Hippocampal formation (tissue), 2 donors: Measurements from ENCODE around the gene TMEM132D.
"Not testable (repeated sequence)": the region's sequence is repeated elsewhere in the genome, so short reads cannot be mapped to it uniquely, and the experiment has no call there.

Experiments used
- DNase-seq, 2 donors: peaks; one replicate each; lab custom pipeline; 2025; lab: John Stamatoyannopoulos, UW

Gene TMEM132D

DNA sequence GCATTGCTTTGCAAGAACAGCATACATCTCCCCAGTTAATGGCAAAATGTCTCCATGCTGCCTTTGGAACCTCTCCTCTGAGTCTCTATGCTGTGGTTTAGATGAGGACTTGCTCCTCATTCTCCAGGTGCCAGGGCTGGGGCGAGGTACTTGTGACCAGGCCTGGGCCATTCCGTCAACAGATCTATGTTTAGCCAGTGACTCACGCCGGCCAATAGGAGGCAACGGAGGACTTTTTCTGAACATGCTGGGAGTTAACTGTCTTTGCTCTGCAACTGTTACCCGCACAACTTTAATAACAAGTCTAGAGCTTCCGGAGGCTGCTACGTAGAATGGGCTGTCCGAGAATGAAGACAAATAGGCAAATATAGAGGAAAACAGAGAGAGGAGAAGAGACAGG, 836.3 kb downstream of the TMEM132D start:
- no peak for DNase-seq

DNA sequence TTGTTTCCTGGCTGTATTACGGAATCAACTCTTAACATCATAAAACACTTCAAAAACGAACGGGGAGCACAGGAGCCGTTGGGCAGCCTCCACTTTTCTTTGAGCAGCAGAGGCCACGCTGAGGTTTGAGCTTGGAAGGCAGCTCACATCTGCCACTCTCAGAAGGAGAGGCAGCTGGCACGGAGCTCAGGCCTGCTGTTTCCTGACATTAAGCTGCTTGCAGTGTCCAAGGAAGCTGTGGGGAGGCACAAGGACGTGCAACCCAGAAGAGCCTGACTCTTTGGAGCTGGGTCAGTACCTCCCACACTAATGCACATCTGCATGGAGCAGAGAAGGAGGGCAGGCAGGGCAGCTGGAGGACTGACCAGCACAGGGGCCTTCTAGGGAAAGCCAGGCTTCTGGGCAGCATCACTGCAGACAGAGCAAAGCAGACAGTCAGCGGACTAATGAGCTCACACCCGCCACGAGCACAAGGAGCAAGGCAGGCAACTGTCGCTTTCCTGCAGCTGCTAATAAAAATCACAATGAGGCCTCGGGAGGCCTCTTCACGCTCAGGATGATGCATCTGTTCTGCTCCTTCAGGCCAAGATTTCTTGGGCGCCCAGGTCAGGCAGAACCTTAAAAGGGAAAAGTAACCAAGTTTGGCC, 839.5 kb downstream of the TMEM132D start:
- no peak for DNase-seq

DNA sequence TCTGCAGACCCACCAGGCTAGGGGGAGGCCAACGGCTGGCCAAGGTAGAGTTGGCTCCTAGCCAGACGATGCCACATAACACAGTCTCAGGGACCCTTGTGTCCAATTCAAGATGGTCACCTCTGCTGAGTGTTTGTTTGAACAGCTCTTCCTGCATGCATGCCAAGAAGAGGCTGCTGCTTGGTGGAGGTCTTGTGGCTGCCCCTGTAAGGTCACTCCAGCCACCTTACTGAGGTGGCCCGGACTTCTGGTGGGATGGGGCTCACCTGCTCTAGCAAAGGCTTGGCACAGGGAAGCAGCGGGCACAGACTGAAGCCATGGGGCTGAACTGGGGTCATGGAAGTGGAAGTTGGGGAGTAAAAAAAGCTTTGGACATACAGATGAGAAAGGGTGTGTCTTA, 840.2 kb downstream of the TMEM132D start:
- no peak for DNase-seq

DNA sequence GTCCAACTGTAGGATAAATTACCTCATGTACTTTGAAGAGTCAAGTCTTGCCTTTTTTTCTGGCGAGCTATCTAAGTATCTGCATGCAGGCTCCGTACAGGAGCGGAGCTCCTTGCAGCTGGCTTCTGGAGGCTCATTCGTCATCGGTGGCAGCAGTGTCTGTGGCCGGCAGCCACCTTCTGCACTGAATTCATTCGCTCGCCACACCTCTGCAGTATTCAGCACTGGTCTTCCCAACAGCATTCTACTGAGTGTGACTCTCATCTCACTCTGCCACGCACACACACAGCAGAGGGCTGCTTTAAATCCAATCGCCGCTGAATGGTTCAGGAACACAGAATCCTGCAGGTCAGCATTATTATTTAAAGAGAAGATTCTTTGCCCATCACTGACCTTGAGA, 850.6 kb downstream of the TMEM132D start:
- no peak for DNase-seq

DNA sequence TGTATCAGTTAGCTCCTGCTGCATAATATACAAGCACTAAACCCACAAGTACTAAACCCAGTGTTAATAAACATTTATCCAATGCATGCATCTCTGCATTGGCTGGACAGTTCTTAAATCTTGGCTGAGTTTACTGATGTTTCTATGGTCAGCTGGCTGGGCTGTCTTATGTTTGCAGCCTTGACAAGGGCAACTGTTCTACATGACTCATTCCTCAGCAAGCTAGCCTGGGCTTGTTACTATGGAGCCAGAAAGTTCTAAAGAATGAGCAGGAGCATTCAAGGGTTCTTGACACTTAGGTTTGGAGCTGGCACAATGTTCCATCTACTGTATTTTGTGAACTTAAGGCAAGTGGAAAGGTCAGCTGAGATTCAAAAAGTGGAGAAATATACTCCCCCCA, 851.5 kb downstream of the TMEM132D start:
- no peak for DNase-seq

DNA sequence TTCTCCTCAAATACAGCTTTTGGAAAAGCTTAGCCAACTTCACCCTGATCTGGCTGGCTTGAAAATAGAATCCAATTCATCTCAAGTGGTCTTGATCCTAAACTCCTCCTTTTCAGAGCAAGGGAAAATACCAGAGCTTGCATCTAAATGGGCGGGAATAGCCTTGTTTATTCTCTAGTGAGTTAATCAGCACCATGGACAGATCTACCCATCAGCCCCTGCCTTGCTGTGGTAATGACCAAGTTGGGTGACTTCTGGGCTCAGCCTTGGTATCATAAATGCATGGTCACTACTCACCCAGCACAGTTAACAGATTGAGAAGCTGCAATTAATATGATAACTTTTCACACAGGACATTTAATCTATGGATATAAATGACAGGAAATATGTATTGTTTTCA, 853.9 kb downstream of the TMEM132D start:
- no peak for DNase-seq

DNA sequence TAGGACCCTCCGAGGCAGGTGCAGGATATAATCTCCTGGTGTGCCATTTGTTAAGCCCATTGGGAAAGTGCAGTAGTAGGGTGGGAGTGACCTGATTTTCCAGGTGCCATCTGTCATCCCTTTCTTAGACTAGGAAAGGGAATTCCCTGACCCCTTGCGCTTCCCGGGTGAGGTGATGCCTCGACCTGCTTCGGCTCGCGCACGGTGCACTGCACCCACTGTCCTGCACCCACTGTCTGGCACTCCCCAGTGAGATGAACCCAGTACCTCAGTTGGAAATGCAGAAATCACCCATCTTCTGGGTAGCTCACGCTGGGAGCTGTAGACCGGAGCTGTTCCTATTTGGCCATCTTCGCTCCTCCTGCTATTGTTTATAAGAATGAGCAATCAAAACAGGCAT, 860.5 kb downstream of the TMEM132D start:
- DNase-seq = not testable (repeated sequence)

DNA sequence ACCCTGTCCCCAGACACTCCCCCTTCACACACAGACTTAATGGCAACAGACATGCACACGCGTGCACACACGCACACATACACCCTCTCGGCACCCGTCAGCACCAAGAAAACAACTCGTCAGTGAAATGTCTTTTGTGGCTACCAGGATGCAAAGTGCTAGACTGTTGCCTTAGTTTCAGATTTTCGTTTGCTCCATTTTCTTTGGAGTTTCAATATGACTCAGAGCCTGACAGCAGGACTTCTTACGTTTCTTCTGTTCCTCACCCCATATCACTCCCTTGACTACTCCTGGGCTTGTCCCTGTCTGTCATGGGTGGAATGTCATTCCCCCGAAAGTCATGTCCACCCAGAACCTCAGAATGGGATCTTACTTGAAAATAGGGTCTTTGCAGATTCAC, 867.7 kb downstream of the TMEM132D start:
- DNase-seq = no peak

DNA sequence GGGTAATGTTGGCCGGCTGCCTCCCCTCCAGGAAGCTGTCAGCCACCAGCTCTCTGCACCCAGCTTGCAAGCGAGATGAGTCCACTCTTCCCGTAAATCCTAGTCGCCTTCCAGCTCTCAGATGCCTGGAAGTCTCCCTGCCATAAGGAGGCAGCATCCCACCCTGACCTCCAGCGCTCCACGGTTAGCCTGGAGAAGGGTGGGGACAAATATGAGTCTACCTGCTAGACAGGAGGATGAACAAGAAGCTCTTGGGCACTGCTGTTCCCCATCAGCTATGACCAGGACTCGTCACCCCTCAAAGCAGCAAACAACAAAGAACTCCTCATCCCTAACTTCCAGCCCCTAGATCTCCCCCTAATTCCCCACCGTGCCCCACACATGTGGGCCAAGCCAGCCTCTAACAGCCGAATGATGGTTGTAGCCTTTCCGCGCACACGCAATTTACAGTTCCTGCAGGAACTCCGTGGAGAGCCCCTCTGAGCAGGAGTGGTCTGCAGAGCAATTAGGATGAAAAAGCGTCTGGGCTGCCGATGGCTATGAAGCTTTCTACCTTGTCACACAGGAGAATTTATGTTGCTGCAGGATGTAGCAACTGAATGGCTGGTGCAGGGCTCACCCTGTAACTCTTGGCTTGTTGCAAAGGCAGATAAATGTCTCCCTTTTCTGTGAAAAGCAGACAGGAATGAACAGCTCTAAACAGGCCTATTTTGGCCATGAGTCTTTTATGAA, 869.1 kb downstream of the TMEM132D start:
- no peak for DNase-seq

DNA sequence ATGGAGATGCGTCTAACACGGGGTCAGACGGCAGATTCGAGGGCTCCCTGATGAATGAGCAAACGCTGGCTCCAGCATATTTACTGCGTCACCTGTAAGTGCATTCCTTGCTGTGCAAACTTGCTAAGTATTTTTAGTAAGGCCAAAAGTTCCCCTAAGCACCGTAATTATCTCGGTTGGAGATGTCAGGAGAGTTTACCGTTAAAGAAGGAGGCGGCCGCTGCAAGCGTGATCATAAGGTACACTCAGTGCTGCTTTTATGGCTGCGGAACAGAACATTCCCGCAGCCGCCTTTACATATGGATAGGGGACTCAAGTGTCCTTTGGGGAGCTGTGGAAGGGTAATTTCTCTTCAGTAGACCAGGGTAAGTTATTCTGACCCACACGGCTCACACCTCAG, 875.0 kb downstream of the TMEM132D start:
- DNase-seq = no peak

DNA sequence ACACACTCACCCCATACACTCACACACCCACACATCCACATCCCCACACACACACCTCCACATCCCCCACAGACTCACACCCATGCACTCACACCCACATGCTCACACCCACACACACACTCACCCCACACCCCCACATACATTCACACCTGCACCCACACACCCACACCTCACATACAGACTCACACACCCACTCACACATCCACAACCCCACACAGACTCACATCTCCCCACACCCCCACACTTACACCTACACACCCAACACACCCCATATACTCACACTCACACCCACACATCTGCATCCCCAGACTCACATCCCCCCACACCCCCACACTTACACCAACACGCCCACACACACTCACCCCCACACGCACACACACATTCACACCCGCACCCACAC, 878.8 kb downstream of the TMEM132D start:
- no peak for DNase-seq
